ENCODE measurements around the gene DNAJC22.

Gene DNAJC22

DNA sequence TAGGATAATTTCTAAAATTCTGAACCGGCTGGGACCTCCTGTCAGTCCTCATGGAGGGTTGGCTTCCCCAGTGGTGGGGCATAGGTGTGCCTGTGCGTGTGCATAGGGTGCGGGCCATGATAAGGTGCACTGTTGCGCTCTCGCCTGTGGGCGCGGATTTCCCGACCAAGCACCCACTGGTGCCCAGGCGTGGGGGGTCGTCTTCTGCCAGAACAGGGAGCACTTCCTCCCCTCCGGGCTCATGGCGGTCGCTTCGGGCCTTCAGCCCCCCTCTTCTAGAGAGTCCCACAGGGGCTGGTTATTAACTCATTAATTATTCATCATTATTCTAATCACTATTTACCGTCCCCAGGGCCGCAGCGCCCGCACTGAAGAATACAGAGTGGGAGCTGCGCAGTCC is 12.5 kb upstream of the DNAJC22 start:
- Histone ChIP-seq H3K4me2 (ENCODE audit: insufficient read depth, low read length) (no peak overlapping the region), H3K4me3 (ENCODE audit: low read depth in 1 of 2, low read length in 2 of 2) (no peak overlapping the region), H3K79me2 (ENCODE audit: insufficient read depth, low read length) (no peaks in the 10 kb centered on the region), H3K4me1 (ENCODE audit: insufficient read depth, low read length) (peaks cover 13% of the 10 kb centered on the region), H3K27ac (ENCODE audit: low read length) (no peak overlapping the region), H3K36me3 (ENCODE audit: insufficient read depth, low read length) (peaks cover 25% of the 10 kb centered on the region), H3K27me3 (ENCODE audit: insufficient read depth, low read length, poor library complexity) (no peaks in the 10 kb centered on the region), H2AFZ (ENCODE audit: low read depth, low read length) (no peak overlapping the region), H3K9ac (ENCODE audit: low read depth, low read length) (no peak overlapping the region), H4K20me1 (ENCODE audit: insufficient read depth, low read length) (peaks cover 4% of the 10 kb centered on the region; the same call in 1 of the 2 replicates), H3K9me3 (ENCODE audit: insufficient read depth, low read length, severe bottlenecking) (no peaks in the 10 kb centered on the region)
- ATAC-seq (ENCODE audit: insufficient read depth, low read depth) = no peak
- DNase-seq = no peak
- TF ChIP-seq, protein P1, sequence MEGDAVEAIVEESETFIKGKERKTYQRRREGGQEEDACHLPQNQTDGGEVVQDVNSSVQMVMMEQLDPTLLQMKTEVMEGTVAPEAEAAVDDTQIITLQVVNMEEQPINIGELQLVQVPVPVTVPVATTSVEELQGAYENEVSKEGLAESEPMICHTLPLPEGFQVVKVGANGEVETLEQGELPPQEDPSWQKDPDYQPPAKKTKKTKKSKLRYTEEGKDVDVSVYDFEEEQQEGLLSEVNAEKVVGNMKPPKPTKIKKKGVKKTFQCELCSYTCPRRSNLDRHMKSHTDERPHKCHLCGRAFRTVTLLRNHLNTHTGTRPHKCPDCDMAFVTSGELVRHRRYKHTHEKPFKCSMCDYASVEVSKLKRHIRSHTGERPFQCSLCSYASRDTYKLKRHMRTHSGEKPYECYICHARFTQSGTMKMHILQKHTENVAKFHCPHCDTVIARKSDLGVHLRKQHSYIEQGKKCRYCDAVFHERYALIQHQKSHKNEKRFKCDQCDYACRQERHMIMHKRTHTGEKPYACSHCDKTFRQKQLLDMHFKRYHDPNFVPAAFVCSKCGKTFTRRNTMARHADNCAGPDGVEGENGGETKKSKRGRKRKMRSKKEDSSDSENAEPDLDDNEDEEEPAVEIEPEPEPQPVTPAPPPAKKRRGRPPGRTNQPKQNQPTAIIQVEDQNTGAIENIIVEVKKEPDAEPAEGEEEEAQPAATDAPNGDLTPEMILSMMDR (IDR thresholded peaks at IDR 0.05; ENCODE audit: borderline replicate concordance, extremely low read depth, low read length, poor library complexity, severe bottlenecking) = no peak
- no peak for TF ChIP-seq EZH2 (IDR thresholded peaks at IDR 0.05; ENCODE audit: borderline replicate concordance, low read depth, low read length, severe bottlenecking)

DNA sequence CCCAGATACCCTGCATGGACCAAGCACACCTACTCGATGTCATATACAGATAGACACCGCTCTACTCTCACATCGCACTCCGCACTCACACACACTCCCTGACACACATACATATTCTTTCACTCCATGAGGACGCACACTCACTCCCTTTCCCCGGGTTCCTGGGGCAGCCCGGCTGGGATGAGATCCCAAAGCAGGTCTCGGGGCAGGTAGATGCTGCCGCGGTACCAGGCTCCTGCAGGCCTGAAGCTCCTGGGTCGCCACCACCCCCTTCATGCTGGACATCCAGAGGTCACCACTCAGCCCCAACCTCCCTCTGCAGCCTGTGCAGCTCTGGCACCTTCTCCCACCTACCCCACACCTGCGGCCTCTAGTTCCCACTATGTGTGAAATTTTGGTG is 12.0 kb upstream of the DNAJC22 start:
- H3K79me2 ChIP-seq (ENCODE audit: insufficient read depth, low read length) = no peaks in the 10 kb centered on the region
- TF ChIP-seq, protein P1 (IDR thresholded peaks at IDR 0.05; ENCODE audit: borderline replicate concordance, extremely low read depth, low read length, poor library complexity, severe bottlenecking) = no peak
- no peak for TF ChIP-seq EZH2 (IDR thresholded peaks at IDR 0.05; ENCODE audit: borderline replicate concordance, low read depth, low read length, severe bottlenecking)
- no peak overlapping the region for H3K9ac ChIP-seq (ENCODE audit: low read depth, low read length)
- H3K4me3 ChIP-seq (ENCODE audit: low read depth in 1 of 2, low read length in 2 of 2) = no peak overlapping the region
- peaks cover 13% of the 10 kb centered on the region for H3K4me1 ChIP-seq (ENCODE audit: insufficient read depth, low read length)
- peaks cover 3% of the 10 kb centered on the region; the same call in 1 of the 2 replicates for H4K20me1 ChIP-seq (ENCODE audit: insufficient read depth, low read length)
- no peaks in the 10 kb centered on the region for H3K9me3 ChIP-seq (ENCODE audit: insufficient read depth, low read length, severe bottlenecking)
- H3K36me3 ChIP-seq (ENCODE audit: insufficient read depth, low read length) = peaks cover 20% of the 10 kb centered on the region
- ATAC-seq (ENCODE audit: insufficient read depth, low read depth) (no peak), DNase-seq (no peak)
- H2AFZ ChIP-seq (ENCODE audit: low read depth, low read length) = no peak overlapping the region
- H3K27ac ChIP-seq (ENCODE audit: low read length) = no peak overlapping the region
- no peaks in the 10 kb centered on the region for H3K27me3 ChIP-seq (ENCODE audit: insufficient read depth, low read length, poor library complexity)
- H3K4me2 ChIP-seq (ENCODE audit: insufficient read depth, low read length) = no peak overlapping the region

DNA sequence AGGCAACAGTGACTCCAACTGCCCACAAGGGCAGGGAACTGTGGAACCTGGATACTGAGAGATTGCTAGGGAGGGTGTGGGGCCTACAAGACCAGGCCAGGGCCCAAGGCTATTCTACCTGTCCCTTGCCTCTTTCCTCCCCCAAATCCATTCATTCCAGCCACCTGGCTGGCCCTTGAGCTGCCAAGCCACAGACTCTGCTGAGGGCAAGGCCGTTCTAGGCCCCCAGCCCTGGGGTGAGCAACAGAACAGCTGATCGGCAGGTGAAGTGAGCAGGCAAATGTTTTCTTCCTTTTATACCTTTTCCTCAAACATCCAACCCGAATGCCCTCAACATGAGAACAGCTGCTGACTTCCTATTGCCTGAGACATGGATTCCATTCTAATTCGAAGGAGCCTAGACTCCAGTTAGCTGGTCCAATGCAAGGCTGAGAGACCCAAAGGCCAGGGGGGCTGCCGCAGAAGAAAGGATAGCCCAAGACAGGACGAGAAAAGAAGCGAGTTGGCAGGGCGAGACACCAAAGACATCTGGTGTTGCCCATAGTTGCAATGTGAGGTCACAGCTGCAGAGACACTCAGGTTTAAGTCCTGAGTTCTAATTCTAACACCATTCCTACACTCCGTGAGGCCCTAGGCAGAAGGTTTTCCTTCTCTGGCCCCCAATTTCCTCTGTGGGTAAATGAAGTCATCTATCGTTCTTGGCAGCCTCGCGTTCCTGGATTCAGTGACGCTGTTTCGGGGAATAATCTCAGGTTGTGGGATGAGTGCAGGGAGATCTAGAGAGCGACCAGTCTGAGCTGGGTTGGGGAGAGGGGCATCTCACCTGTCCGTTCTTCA is 11.4 kb upstream of the DNAJC22 start:
- no peak for ATAC-seq (ENCODE audit: insufficient read depth, low read depth)
- Histone ChIP-seq H3K4me2 (ENCODE audit: insufficient read depth, low read length) (no peak overlapping the region), H3K36me3 (ENCODE audit: insufficient read depth, low read length) (peaks cover 14% of the 10 kb centered on the region), H3K9ac (ENCODE audit: low read depth, low read length) (no peak overlapping the region), H3K27me3 (ENCODE audit: insufficient read depth, low read length, poor library complexity) (no peaks in the 10 kb centered on the region), H2AFZ (ENCODE audit: low read depth, low read length) (no peak overlapping the region), H3K4me1 (ENCODE audit: insufficient read depth, low read length) (peaks cover 13% of the 10 kb centered on the region), H3K27ac (ENCODE audit: low read length) (no peak overlapping the region), H3K79me2 (ENCODE audit: insufficient read depth, low read length) (no peaks in the 10 kb centered on the region), H4K20me1 (ENCODE audit: insufficient read depth, low read length) (peaks cover 3% of the 10 kb centered on the region; the same call in 1 of the 2 replicates), H3K4me3 (ENCODE audit: low read depth in 1 of 2, low read length in 2 of 2) (no peak overlapping the region), H3K9me3 (ENCODE audit: insufficient read depth, low read length, severe bottlenecking) (no peaks in the 10 kb centered on the region)
- no peak for DNase-seq
- TF ChIP-seq, protein P1 (IDR thresholded peaks at IDR 0.05; ENCODE audit: borderline replicate concordance, extremely low read depth, low read length, poor library complexity, severe bottlenecking) = no peak
- no peak for TF ChIP-seq EZH2 (IDR thresholded peaks at IDR 0.05; ENCODE audit: borderline replicate concordance, low read depth, low read length, severe bottlenecking)
